HEK293 (cell line): ENCODE results near the gene TNFRSF8.

Source experiments
- AEBP2 ChIP-seq: fragments of 450-650 bp; formaldehyde crosslinking; IDR thresholded peaks from 2 replicates; pipeline ENCODE4 v1.5.1; 2016; ENCODE audit warnings: missing biosample characterization, missing genetic modification characterization, borderline replicate concordance
- CTCF ChIP-seq: fragments of 450-650 bp; formaldehyde crosslinking; IDR thresholded peaks from 2 replicates; pipeline ENCODE4 v1.5.1; 2016; ENCODE audit warnings: missing biosample characterization, missing genetic modification characterization
- EGR2 ChIP-seq: fragments of 450-650 bp; formaldehyde crosslinking; IDR thresholded peaks from 2 replicates; pipeline ENCODE4 v1.5.1; 2016; ENCODE audit warnings: low read depth, missing biosample characterization, missing genetic modification characterization
- HOXA7 ChIP-seq: sonication (generic); formaldehyde crosslinking; IDR thresholded peaks from 2 replicates; pipeline ENCODE4 v1.8.1; 2022; ENCODE audit warnings: missing genetic modification reagents, borderline replicate concordance
- PBX3 ChIP-seq: sonication (generic); formaldehyde crosslinking; IDR thresholded peaks from 2 replicates; pipeline ENCODE4 v1.8.1; 2022; ENCODE audit warnings: mild to moderate bottlenecking, moderate library complexity, missing genetic modification reagents
- YY1 ChIP-seq: fragments of 450-650 bp; formaldehyde crosslinking; IDR thresholded peaks from 2 replicates; pipeline ENCODE4 v1.5.1; 2018; ENCODE audit warnings: missing biosample characterization, missing genetic modification characterization
- ZNF112 ChIP-seq: fragments of 450-650 bp; formaldehyde crosslinking; IDR thresholded peaks from 2 replicates; pipeline ENCODE4 v1.5.0; 2017; ENCODE audit warnings: missing biosample characterization, missing genetic modification characterization
- ZNF138 ChIP-seq: fragments of 450-650 bp; formaldehyde crosslinking; IDR thresholded peaks from 2 replicates; pipeline ENCODE4 v1.5.1; 2016; ENCODE audit warnings: missing biosample characterization, missing genetic modification characterization, borderline replicate concordance
- ZNF202 ChIP-seq: fragments of 450-650 bp; formaldehyde crosslinking; IDR thresholded peaks from 2 replicates; pipeline ENCODE4 v1.5.1; 2016; ENCODE audit warnings: missing biosample characterization, missing genetic modification characterization, borderline replicate concordance
- ZNF398 ChIP-seq: fragments of 450-650 bp; formaldehyde crosslinking; IDR thresholded peaks from 2 replicates; pipeline ENCODE4 v1.5.1; 2017; ENCODE audit warnings: missing biosample characterization, missing genetic modification characterization
- ZNF416 ChIP-seq: fragments of 450-650 bp; formaldehyde crosslinking; IDR thresholded peaks from 2 replicates; pipeline ENCODE4 v1.5.1; 2016; ENCODE audit warnings: missing biosample characterization, missing genetic modification characterization
- ZNF639 ChIP-seq: fragments of 450-650 bp; formaldehyde crosslinking; IDR thresholded peaks from 2 replicates; pipeline ENCODE4 v1.5.1; 2016; ENCODE audit warnings: missing biosample characterization, missing genetic modification characterization
- ZNF747 ChIP-seq: fragments of 450-650 bp; formaldehyde crosslinking; IDR thresholded peaks from 2 replicates; pipeline ENCODE4 v1.5.1; 2016; ENCODE audit warnings: missing biosample characterization, missing genetic modification characterization

- TF ChIP-seq CTCF (tag by site-specific recombination), result no peak
- no peak for TF ChIP-seq YY1 (tag by site-specific recombination)
- no peak for TF ChIP-seq ZNF202 (tag by site-specific recombination)
- no peak for TF ChIP-seq ZNF639 (tag by site-specific recombination)
- TF ChIP-seq ZNF416 (tag by site-specific recombination), result no peak
- TF ChIP-seq ZNF398 (tag by site-specific recombination), result no peak
- TF ChIP-seq PBX3, result no peak
- TF ChIP-seq ZNF138 (tag by site-specific recombination), result no peak
- no peak for TF ChIP-seq EGR2 (tag by site-specific recombination)
- TF ChIP-seq ZNF747 (tag by site-specific recombination), result no peak
- no peak for TF ChIP-seq ZNF112
- no peak for TF ChIP-seq AEBP2 (tag by site-specific recombination)
- TF ChIP-seq HOXA7 (CRISPR knock-in tag), result no peak
Observed at GRCh38 chr1:12141163-12141850, 78.2 kb downstream of the TNFRSF8 start.
